ENCODE data around the gene IL17D.

IL17D gene

GRCh38 chr13:20702915-20703779 lies at the start of gene IL17D:
TSS of gene IL17D (plus strand) at chr13:20703699. CDS start at chr13:20704002, 303 bp downstream.
- Mint-ChIP-seq H3K9me3 (no peaks in the 10 kb centered on the region), H3K27me3 (ENCODE audit: low read depth) (peaks cover 24% of the 10 kb centered on the region), H3K4me1 (peaks cover 18% of the 10 kb centered on the region), H3K27ac (peak within 1 kb of the TSS; percentile 55 to 77 (median 62)), H3K36me3 (ENCODE audit: low read depth) (no peaks in the 10 kb centered on the region), H3K4me3 (peak within 1 kb of the TSS; percentile 94 to 96 (median 95))
- TF ChIP-seq CTCF (IDR thresholded peaks at IDR 0.05; ENCODE audit: unreplicated experiment in 3 of 3) = peak in 1 of 3 experiments; percentile 9

GRCh38 chr13:20654156-20654555 lies 49.3 kb upstream of the IL17D start:
- Mint-ChIP-seq H3K27me3 (ENCODE audit: low read depth) (no peaks in the 10 kb centered on the region), H3K27ac (no peak overlapping the region), H3K4me1 (no peaks in the 10 kb centered on the region), H3K9me3 (peaks cover 3% of the 10 kb centered on the region), H3K4me3 (no peak overlapping the region), H3K36me3 (ENCODE audit: low read depth) (peaks cover 30% of the 10 kb centered on the region)
- TF ChIP-seq CTCF (IDR thresholded peaks at IDR 0.05; ENCODE audit: unreplicated experiment in 3 of 3) = no peak

- Mint-ChIP-seq H3K27ac (no peak overlapping the region), H3K36me3 (ENCODE audit: low read depth) (peaks cover 39% of the 10 kb centered on the region), H3K9me3 (no peaks in the 10 kb centered on the region), H3K4me1 (no peaks in the 10 kb centered on the region), H3K27me3 (ENCODE audit: low read depth) (no peaks in the 10 kb centered on the region), H3K4me3 (no peak overlapping the region)
- TF ChIP-seq CTCF (IDR thresholded peaks at IDR 0.05; ENCODE audit: unreplicated experiment in 3 of 3) = no peak
These were observed 45.0 kb upstream of the IL17D start for GRCh38 chr13:20658451-20659040.

- Mint-ChIP-seq H3K27me3 (ENCODE audit: low read depth) (no peaks in the 10 kb centered on the region), H3K36me3 (ENCODE audit: low read depth) (peaks cover 34% of the 10 kb centered on the region), H3K9me3 (no peaks in the 10 kb centered on the region), H3K4me3 (no peak overlapping the region), H3K27ac (no peak overlapping the region), H3K4me1 (no peaks in the 10 kb centered on the region)
- no peak for TF ChIP-seq CTCF (IDR thresholded peaks at IDR 0.05; ENCODE audit: unreplicated experiment in 3 of 3)
These were observed 39.1 kb upstream of the IL17D start for GRCh38 chr13:20664351-20664750.

GRCh38 chr13:20666948-20667347 lies 36.6 kb upstream of the IL17D start:
- Mint-ChIP-seq H3K36me3 (ENCODE audit: low read depth) (peaks cover 31% of the 10 kb centered on the region), H3K27ac (no peak overlapping the region), H3K27me3 (ENCODE audit: low read depth) (no peaks in the 10 kb centered on the region), H3K9me3 (no peaks in the 10 kb centered on the region), H3K4me1 (no peaks in the 10 kb centered on the region), H3K4me3 (no peak overlapping the region)
- no peak for TF ChIP-seq CTCF (IDR thresholded peaks at IDR 0.05; ENCODE audit: unreplicated experiment in 3 of 3)
